CD4-positive, alpha-beta T cell treated with Interleukin-10 for 1 hour (primary cell): ENCODE measurements around the gene BCL2.

Experiments used
- DNase-seq: peaks from one replicate; pipeline ENCODE4 v3.0.0-alpha.2; 2020

The BCL2 gene

DNA sequence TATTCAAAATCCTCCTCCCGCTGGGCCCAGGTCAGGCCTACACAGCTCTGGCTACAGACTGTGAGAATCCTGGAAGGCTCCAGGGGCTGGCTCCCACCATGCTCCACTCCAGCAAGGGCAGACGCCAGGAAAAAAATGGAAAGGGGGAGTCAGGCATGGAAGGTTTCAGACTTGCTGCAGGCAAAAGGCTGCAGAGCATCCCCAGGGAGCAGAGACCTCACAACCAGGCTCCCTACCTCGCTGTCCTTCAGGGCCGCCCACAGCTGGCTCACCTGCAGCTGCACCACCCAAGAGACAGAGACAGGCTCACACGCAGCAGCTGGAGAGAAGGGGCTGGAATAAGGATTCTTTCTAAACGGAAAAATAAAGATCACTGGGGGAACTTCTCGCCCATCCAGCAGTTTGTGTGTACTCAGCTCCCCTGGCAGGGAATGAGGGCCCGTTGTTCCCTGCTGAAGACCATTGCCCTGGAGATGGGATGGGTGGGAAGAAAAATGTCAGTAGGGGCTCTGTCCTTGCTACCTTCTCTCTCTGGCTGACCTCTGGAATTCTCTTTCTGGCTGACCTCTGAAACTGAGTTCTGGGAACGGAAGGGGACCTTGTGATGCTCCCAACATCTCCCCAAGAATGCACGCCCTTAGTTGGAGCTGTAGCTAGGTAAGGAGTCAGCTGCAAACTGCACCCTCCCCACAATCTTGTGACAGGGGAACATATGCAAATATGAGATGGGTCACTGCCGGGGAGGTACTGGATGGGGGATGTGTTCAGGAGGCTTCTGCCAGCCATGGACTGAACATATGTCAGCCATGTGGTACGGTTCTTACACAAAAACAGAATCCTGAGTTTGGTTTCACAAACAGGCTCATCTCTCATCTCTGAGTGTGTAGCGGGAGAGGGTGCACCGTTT, 34.5 kb downstream of the BCL2 start:
- no peak for DNase-seq

DNA sequence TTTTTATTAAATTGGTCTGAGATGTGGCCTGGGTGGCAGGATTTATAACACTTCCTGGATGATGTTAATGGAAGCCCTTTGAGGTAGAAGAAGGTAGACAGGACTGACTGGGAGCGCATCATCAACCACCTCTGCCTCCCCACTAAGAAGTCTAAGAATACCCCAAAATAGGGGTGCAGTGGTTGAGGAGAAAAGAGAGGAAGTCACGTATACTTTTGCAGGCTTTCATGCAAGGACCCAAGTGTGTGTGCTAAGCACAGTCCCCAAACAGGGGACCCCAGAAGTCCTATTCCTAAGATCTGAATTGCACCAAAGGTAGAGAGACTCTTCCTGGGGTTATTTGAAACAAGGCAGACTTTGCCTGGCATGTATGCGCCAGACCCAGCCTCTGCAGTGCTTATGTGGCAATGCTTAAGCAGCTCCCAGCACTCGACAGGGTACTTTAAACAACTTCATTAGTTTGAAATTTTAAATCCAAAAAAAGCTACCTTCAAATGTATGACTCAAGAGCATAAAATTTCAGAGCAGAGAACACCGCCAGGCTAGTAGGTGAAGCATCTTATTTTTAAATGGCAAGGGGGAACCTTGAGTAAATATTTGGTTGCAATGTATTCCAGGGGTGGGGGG, 35.3 kb downstream of the BCL2 start:
- no peak for DNase-seq

DNA sequence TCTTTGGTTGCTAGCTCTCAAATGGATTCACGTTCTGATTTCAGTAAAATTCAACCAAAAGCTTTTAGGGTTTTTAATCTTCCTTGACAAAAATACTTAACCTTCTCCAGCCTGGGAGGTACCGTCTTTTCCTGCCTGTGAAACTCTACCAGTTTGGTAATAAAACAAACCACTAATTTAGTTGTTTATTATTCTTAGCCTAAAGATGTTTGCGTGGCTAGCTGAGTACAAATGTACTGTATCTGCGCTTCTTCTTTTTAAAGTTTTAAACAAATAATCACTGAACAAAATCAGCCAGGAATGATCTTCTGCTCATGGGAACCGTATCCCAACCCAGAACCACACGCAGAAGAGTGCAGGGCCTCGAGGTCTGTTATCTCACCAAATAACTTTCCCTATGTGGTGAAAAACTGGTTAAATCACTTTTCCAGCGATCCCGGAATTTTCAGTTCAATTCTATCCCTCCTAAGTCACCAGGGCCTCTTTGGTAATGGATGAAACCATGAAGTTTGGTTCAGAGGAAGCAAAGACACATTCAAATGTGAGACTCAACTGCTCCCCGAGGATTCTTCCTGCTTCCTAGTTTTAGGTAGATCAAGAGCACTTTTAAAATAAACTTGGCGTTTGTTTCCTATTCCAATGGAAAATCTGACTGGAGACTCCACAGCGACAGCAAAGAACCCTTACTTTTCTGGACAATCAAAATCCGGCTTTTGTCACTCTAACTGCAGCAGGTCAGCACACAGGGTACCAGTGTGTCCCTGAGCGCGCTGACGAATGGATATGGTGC, 36.1 kb downstream of the BCL2 start:
- no peak for DNase-seq

DNA sequence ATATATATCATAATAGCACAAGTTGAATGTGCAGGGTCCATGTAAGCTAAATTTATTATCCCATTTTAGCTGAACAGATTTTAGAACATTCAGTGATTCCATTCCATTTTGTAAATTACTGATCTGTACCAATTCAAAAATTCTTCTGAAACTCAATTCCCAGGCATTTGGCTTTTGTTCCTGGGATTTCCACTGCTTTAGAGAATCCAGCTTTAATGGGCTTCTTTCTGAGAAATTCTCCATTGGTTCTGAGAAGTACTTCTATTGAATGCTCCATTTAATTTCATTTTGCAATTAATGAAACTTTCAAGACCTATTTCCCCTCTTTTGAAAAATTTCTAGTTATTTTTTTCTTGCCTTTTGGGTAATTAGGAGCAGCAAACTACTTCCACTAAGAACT, 36.8 kb downstream of the BCL2 start:
- no peak for DNase-seq

DNA sequence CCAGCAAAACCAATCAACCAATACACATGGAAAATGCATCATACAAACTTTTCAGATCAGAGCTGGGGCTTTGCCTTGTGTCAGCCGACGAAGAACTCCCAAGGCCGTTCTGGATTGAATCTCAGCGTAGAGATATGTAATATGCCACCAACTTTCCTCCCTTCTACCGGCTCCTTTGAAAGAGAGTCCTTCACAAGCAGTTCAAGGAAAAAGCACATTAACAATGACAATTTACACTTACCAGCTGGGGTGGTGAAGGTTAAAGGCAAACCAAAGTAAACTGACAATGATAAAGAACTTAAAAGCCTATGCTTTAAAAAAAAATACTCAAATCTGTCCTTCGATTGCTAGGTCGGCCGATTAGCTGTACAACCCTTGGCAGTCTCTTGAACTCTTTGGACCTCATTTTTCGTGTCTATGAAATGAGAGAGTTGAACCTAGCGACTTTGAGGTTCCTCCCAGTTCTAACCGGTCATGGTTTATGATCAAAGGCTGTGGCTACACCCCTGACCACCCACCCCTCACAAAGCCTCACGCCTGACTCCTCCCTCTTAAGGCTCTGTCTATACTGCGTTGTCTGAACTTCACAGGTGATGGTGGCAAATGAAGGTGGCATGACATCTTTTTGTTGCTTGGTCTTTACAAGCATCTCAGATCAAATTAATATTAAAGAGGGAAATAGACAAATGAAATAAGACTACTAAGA, 46.2 kb downstream of the BCL2 start:
- DNase-seq, result no peak

DNA sequence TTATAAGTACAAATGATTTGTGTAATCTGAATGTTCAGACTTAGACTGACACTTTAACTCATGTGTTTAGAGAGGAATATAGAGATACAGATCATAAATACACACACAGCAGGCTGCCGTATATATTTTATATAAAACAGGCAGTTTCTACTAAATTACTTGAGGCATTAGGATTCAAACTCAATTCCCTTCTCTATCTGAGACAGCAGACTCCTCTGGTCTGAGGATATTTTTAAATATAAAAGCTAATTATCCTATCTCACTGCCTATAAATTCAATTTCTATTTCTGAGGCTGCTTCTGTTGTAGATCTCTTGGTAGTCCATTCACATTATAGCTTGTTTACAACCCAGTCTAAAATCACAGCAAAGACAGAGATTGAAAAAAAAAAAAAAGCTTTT, 46.9 kb downstream of the BCL2 start:
- no peak for DNase-seq

DNA sequence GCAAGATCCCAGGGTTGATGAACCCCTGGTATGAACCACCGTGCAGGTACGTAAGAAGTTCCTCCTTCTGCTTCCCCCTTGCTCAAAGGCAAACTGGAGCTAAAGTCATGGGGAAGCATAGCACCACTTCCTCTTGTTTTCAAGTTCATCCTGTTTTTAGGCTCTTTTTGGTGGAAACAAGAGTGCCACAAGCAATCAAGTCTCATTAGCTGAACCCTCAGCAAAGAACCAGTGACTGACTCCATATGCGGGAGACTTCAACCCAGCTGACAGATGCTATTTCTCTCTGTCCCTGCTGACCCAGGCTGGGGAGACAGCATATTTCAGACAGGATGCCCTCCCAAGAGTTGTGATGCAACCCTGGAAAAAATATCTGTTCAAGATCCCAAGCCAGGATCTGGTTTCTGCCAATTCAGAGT, 47.7 kb downstream of the BCL2 start:
- DNase-seq, result no peak

DNA sequence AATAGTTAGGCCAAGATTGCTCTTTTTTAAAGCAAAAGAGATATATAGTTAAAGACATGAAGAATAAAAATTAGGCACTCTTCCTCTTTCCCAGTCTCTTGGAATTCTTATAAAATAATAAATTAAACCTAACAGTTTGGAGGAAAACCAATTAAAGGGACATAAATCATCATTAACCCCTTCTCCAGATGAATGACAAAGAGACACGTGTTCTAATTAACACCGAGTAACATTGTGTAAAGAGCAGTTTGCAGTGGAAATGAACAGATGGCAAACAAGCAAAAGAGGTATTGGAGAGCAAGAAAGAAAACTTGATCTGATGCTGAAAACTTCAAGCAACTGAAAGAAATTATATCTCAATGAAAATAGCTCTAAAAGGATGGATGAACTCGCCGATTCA, 48.4 kb downstream of the BCL2 start:
- no peak for DNase-seq

DNA sequence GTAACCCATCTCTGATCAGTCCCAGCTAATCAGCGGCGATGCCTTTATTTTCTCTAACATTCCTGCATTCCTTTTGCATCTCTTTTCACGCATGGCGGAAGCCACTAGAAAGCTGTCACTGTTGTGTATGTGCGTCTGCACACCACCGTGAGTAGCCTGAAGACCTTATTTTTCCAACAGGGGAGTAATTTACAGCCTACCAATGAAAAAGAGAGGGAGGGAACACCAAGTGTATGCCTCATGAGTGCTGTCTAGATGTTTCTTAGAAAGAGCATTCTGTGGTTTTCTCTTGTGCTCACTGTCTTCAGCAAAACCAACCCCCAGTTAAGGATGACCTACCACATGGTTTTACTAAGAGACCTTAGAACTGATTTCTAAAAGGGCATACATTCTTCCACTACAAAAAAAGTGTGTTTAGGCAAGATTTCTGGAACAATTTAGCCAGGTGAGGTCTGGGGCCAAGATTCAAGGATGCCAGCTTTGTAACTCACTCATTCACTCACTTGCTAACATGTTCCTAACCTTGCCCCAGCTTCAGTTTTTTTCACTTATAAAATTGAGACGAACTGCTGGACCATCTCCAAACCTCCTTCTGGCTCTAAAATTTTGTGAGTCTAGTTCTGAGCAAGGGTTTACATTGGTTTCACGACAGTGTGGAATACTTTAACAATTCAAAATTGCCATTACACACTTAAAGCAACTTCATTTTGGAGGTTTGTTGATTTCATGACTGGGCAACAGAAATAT, 51.4 kb downstream of the BCL2 start:
- DNase-seq, result no peak

DNA sequence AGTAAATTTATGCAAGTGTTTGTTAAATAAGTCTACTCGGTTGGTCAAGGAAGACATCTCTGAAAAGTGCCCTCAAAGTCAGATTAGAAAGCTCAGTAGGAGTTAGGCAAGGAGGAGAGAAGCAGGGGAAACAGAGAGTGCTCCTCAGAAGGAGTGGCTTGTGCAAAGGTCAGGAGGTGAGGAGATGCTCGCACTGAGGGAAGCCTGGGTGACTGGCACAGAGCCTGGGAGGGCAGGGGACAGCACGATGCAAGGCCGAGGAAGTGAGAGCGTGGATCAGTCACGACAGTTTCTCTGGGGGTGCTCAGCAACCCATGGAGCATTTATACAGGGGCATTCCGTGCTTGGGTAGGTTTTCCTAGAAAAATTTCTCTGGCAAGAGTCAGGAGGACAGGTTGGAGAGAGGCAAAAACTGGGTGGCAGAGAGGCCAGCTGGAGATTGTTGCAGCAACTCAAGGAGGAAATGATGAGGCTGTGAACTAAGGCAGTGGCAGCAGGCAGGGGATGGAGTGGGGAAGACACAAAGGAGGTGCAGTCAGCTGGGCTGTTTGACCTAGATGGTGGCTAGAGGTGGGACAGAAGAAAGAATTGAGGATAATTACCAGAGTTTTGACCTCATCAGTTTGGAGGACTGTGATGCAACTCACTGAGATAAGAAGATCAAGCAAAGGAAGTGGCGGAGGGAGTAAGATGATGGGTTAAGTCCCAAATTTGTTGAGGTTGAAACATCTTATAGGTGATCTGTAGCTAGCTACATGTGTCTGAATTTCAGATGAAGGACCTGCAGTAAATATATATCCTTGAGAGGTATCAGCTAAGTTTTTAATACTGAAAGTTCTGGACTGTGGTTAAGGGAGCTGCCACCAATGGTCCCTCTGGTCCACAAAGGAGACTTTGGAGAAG, 52.4 kb downstream of the BCL2 start:
- DNase-seq, result no peak

DNA sequence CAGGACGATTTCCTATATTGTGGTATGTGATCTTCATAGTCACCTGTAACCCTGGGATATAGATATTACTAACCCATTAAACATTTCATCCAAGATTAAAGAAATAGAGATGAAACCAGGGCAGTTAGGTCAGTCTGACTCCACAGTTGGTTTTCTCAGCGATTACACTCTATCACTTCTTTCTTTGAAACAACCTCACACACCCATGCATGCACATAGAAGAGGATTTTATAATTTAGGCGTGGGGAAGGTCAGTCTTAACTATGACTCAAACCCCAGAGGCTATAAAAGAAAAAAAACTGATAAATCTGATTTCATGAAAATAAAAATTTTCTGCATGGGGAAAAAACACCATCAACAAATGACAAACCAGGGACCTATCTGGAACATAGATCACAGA, 54.2 kb downstream of the BCL2 start:
- no peak for DNase-seq

DNA sequence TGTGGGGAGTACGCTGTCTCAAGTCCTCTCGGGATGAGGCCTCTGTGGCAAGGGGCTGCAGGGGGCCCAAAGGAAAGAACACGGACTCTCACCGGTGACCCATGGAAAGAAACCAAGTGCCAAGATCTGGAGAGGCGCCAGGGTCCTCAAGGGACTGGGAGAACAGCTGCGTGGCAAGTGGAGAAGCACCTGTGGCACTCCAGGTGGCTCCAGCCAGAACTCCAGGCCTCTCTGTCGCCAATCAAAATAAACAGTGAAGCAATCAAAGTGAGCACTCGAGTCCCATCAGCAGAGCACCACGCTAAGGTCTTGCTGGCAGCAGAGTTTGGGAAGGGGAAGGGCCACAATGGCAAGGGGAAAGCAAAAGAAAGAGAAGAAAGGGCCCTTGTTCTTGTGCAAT, 54.7 kb downstream of the BCL2 start:
- no peak for DNase-seq

DNA sequence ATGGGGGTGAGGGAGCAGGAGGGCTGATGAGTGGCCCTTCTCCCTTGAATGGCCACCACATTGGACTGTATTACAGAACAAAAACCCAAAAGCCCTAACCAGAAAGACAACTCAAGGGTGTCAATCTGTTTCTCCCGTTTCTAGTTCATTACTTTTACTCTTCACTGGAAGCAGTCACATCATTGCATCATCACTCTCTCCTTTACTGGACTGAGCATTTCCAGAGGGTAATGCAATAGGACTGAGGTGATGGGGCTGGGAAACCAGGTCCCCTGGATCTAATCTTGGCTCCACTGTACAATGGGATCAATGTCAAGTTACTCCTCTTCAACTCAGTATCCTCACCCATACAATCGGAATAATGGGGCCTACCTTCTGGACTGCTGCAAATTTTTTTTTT, 56.1 kb downstream of the BCL2 start:
- DNase-seq, result no peak

DNA sequence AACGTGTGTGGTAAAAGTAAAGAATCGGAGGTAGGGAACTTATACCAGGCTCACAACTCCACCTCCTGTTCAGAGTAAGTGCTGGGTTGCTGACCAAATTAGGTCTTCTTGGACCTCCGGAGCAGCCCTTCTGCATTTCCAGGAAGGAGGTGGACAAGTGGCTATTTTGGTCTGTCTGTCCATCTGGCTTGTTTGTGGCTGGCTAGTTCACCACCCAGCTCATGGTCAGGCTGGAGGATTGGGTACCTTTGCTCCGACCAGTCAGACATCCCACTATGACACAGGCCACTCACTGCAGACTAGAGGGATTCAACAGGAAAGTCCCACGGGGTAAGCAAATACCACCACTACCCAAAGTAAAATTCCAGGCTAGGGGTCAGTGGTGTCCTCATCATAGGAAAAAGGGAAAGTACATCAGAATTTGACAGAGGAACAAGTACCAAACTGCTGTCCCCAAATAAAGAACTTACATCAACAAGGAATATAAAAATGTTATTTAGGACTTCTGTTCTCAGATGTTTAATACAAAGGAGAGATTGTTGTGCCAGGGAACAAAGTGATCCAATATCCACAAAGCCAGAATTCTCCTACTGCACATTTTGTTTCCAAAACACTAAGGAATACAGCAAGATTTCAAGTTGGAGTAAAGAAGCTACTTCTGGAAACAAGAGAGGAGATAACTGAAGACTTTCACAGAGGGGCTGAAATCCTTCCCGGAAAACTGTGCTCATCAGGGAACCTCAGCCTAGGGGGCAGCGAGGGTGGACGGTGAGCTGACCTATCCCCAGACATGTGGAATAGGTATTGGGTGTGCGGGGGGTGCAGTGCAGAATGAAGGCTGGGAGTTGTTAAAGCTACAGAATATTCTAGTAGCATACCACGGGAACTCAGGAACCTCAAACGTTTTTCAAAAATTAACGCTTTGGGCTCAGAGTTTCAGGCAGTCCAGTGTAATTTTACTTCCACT, 56.9 kb downstream of the BCL2 start:
- no peak for DNase-seq

DNA sequence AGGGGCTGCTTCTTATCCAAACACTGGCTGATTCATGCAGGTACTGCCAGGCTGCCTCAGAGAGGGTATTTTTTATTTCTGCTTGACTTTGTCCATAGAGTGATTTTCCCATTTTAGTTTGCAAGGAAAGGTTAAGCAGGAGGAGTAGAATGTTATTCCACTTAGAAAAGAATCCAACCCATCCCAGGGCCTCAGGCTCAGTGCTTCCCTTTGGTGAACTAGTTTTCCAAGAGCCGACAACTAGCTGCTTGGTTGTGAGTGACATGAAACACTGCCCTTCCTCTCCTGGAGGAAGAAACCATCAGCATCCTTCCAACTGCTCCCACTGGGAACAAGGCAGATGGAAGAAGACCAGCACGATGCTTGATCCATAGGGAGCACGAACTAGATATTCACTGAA, 58.5 kb downstream of the BCL2 start:
- no peak for DNase-seq

DNA sequence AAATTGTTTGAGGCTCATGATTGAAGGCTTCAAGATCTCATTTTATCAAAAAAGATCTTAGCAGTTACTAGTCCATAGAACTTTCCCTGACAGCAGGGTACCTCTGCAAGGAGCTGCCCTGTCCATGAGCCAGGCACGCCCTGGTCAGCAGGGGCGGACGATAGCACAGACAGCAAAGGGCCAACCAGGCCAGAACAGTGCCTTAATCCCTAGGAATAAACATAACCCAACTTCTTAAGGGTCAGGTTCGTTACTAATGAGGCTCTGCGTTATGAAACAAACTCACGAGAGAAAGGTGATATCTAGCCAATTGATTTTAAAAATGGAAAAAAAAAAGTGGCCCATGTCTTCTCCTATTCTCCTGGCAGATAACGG, 59.2 kb downstream of the BCL2 start:
- DNase-seq, result no peak

DNA sequence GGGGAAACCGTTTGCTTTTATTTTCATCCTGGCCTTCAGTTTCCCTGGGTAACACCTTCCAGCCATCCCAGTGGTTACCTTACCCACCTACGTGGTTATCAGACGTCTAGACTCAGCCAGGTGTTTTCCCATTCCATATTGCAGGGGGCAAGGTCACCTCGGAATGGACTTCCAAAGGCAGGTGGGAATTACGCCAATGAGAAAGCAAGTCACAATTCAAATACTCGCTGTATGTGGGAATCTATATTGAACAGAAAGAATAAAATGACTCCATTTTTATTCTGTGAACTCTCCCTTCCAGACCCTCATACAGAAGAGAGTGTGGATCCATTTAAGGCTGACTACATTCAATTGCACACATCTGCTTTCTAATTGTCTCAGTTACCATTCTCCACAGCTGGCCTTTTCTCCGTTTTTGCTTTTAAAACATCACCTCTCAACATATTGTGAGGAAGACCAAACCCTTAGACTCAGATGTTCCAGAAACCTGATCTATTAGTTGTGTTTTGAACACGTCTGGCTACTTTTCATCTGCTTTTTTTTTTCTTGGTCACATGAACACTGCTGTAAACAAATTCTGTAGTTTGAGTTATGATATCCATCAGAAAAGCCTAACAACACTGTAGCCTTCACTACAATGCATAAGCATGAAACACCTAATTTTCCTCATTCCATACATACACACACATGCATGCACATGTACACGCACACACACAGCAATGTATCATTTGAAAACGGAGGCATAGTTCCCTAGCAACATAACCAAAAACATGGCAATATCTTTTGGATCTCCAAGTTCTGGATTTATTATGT, 59.8 kb downstream of the BCL2 start:
- DNase-seq, result no peak

DNA sequence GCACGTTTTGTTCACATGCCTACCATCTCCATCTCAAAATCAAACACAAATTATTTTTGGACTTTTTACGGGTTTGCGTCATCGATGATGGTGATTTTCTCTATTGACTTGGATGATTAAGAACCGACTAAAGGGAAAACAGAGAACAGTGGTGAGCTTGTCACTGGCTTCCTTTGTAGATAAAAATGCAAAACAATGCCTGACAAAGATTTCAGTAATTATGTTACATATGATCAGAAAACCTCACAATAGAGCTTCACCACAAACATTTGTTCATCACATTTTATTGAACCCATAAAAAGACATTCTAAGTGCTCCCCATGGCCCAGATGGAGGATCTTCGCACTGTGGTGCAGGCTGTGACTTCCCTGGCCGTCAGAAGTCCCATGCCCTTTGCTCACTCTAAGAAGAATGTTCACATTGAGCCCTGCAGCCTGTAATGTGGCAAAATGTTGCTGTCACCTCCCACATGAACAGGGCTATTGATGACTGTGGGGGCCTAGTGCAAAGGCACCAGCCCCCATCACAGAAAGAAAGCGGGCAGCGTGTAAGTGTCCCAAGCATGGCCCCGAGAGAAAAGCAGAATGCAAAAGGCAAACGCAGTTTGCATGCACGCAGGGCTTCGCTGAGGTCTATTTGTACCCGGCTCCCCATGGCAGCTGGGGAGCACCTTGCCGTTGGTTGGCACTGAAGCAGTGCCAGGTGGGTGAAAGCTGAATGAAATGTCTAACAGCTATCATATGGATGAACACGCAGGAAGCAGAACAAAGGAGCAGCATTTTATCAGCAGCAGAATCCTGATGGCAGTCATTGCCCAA, 60.6 kb downstream of the BCL2 start:
- DNase-seq, result no peak
